GM21367 (cell line): Measurements from ENCODE around the gene TBC1D8.
"Not testable (repeated sequence)": the region's sequence is repeated elsewhere in the genome, so short reads cannot be mapped to it uniquely, and the experiment has no call there.

Experiments used
- ATAC-seq: cut with Tn5 transposase; IDR thresholded peaks from one replicate; pipeline ENCODE4 v1.9.1; 2021; ENCODE audit not compliant: unreplicated experiment

TBC1D8 gene

GRCh38 chr2:101151146-101151858 is at the start of gene TBC1D8:
TSS of gene TBC1D8 (minus strand) at chr2:101151382. CDS start at chr2:101151253, 129 bp downstream.
- ATAC-seq: peak; percentile 64

- ATAC-seq: no peak
Measured at GRCh38 chr2:101200676-101201075, 49.5 kb upstream of the TBC1D8 start.

- no peak for ATAC-seq
Measured at GRCh38 chr2:101199251-101199791, 48.1 kb upstream of the TBC1D8 start.

- no peak for ATAC-seq
Measured at GRCh38 chr2:101197814-101198213, 46.6 kb upstream of the TBC1D8 start.

GRCh38 chr2:101197215-101197745 is 46.1 kb upstream of the TBC1D8 start:
- ATAC-seq: no peak

- no peak for ATAC-seq
Measured at GRCh38 chr2:101195871-101196661, 44.9 kb upstream of the TBC1D8 start.

DNA sequence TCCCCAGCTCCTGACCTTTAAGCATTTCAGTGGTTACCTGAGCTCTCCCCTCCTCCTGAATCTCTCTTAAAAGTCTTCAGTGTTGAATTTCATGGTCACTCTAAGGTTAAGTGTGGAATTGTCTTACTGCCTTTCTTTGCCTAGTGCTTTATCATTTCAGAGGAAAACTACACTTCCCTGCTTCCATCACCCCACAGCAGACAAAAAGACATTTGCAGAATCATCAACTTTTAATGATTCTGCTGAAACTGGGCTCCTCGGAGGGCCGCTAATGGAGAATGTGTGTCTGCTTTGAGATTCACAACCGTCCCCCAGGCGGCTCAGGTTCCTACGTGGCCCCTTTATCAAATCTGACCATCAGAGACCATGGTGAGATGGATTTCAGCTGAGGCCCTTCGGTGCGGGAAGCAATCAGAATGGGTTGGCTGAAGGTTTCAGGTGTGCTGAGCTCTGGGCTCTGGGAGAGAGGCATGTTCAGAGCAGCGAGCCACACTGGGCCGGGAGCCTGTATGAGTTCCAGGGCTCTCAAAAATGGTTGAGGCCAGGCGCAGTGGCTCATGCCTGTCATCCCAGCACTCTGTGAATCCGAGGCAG is 41.9 kb upstream of the TBC1D8 start:
- ATAC-seq: no peak

DNA sequence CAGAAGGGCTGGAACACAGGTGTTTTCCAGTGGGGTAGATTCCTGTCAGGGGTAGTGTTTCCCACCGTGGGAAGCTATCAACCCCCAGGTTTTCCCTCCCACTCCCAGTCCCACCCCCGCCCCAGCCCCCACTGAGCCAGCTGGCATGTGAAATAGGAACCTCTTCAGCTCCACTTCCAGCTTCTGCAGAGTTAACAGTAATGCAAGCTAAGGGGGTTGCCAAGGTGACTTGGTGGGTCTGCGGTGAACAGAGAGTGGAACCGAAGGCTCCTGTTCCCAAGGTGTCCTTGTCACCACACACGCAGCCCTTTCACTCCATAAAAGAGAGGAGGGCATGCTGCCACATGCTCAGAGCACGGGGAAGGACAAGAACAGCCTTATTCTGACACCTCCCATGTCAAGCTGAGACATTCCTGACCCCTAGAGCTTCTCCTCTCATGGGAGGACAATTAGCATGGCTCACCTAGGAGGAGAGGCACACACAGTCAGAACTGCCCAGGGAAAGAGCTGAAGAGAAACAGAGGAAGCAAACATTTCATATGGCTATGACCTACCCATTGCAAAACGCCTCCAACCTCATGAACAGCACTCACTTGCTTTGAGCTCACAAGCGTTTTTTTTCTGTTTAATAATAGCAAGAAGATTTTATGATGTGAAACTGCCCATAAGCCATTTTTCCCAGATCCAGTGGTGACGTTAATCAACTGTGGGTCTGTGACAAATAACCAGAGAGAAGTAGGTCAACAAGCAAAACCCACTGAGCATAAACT is 39.8 kb upstream of the TBC1D8 start:
- no peak for ATAC-seq

- ATAC-seq: no peak
Measured at GRCh38 chr2:101188683-101189405, 37.7 kb upstream of the TBC1D8 start.

DNA sequence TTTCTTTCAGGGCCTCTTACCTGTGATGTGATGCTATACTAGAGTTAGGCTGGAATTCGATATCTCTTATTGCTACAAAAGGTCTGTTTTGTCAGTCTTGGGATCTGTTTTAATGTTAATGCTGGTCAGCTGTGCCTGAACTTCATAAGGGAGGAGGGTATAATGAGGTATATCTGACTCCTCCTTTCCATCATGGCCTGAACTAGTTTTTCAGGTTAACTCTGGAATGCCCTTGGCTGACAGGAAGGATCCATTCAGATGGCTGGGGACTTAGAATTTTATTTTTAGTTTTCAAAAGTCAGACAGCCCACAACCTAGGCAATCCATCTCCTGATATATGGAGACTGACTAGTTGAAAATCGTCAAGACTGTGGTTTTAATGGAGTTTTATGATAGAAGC is 35.9 kb upstream of the TBC1D8 start:
- ATAC-seq: no peak

DNA sequence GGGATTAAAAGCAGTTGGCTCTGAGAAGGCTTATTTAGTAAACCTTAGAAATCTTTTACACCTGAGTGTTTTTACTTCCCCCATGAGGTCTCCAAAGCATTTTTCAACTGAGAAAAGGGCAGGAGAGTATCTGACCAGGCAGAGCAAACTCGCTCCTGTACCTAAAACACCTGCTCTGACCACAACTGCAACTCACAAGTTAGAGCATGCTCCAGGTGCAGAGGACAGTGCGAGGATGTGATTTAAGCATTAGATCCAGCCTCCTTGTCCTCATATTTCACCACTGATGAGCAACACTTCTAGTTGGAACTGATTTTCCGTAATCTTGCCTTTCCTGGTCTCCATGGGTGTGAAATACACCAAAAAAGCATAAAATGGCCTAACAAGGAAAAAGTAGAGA is 34.5 kb upstream of the TBC1D8 start:
- no peak for ATAC-seq

DNA sequence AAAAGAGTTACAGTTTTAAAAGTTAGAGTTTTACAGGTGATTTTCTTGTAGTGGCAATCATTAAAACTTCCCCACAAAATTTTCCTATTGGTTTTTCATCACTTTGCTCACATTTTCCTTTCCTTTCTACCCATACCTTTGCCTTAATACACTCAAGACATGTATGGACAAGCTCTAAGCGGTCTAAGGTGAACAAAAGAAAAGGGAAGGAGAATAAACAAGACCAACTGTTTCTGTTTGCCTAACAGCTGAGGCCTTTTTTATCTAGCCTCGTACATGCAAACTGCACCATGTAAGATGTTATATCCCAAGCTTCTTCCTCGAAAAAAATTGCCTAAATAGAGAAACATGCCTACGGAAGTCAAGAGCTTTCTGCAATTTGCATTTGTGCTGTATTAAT is 33.9 kb upstream of the TBC1D8 start:
- ATAC-seq: no peak

GRCh38 chr2:101179982-101180381 is 28.8 kb upstream of the TBC1D8 start:
- no peak for ATAC-seq

DNA sequence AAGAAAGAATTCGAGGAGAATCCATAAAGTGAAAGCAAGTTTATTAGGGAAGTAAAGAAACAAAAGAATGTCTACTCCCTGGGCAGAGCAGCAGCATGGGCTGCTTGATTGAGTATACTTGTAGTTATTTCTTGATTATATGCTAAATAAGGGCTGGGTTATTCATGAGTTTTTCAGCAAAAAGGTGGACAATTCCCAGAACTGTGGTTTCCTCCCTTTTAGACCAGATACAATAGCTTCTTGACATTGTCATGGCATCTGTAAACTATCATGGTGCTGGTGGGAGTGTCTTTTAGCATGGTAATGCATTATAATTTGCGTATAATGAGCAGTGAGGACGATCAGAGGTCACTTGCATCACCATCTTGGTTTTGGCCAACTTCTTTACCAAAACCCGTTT is 25.6 kb upstream of the TBC1D8 start:
- ATAC-seq: no peak

GRCh38 chr2:101175991-101176390 is 24.8 kb upstream of the TBC1D8 start:
- no peak for ATAC-seq

DNA sequence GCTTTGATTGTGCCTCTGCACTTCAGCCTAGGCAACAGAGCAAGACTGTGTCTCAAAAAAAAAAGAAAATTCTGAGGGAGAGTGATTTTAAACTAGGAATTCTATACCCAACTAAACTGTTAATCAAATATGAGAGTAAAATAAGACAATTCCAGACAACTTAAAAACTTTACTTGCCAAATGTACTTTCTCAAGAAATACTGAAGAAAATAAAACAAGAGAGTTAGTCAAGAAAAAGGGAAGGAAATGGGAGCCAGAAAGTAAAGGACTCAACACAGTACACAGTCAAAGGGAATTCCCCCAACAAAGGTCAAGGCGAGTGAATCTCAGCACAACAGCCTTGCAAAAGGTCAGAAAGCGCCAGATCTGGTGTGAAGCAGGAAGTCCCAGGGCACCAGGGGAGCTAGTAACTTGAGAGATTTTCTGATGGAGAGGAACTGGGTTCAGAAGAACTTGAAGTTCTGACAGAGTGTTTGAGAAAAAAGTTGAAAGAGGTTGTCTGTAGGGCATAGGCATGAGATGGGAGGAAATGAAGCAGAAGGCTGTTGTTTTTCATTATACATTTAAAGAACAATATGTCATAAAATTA is 22.6 kb upstream of the TBC1D8 start:
- ATAC-seq: no peak

- ATAC-seq: not testable (repeated sequence)
Measured at GRCh38 chr2:101169822-101170221, 18.6 kb upstream of the TBC1D8 start.

DNA sequence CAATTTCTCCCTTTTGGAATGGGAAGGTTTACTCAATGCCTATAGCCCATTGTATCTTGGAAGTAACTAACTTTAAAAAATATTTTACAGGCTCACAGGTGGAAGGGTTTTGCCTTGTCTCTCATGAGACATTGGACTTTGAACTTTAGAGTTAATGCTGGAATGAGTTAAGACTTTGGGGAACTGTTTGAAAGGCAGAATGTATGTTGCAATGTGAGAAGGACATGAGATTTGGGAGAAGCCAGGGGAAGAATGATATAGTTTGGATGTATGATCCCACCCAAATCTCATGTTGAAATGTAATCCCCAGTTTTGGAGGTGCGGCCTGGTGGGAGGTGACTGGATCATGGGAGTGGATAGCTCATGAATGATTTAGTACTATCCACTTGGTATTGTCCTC is 17.5 kb upstream of the TBC1D8 start:
- ATAC-seq: no peak

DNA sequence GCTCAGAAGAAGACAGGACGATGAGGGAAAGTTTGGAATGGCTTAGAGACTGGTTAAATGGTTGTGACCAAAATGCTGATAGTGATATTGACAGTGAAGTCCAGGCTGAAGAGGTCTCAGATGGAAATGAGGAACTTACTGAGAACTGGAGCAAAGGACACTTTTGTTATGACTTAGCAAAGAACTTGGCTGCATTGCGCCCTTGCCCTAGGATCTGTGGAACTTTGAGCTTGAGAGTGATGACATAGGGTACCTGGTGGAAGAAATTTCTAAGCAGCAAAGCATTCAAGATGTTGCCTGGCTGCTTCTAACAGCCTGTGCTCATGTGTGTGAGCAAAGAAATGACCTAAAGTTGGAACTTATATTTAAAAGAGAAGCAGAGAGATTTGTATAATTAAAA is 16.4 kb upstream of the TBC1D8 start:
- not testable (repeated sequence) for ATAC-seq

DNA sequence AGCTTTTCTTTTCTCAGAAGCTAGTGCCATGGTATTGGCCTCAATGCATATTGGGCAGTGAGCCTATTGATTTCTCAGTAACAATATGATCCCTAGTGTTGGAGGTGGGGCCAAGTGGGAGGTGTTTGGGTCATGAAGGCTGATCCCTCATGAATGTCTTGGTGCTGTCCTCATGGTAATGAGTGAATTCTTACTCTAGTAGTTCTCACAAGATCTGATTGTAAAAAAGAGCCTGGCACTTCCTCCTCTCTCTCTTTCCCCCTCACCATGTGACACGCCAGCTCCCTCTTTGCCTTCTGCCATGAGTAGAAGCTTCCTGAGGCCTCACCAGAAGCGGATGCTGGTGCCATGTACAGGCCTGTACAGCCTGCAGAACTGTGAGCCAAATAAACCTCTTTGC is 12.8 kb upstream of the TBC1D8 start:
- ATAC-seq: no peak
